Inflammatory macrophage treated with lipopolysaccharide for 4 hours (primary cell): Measurements from ENCODE around the gene RNASET2.
"Not testable (repeated sequence)": the region's sequence is repeated elsewhere in the genome, so short reads cannot be mapped to it uniquely, and the experiment has no call there.

Experiments used
- DNase-seq: peaks from one replicate; pipeline ENCODE4 v3.0.0-alpha.2; 2020

Gene RNASET2

GRCh38 chr6:166969390-166970002 is 13.1 kb upstream of the RNASET2 start:
- DNase-seq, result no peak

- no peak for DNase-seq
These were observed 9.9 kb upstream of the RNASET2 start for GRCh38 chr6:166966268-166966667.

GRCh38 chr6:166960609-166960978 is 4.2 kb upstream of the RNASET2 start:
- no peak for DNase-seq

- peak; percentile 47 for DNase-seq
These were observed 3.7 kb upstream of the RNASET2 start for GRCh38 chr6:166959911-166960608.

- peak; percentile 86 for DNase-seq
These were observed 2.8 kb upstream of the RNASET2 start for GRCh38 chr6:166958926-166959861.

GRCh38 chr6:166957805-166958076 is 1.4 kb upstream of the RNASET2 start:
- no peak for DNase-seq

GRCh38 chr6:166957087-166957804 is 896 bp upstream of the RNASET2 start:
- peak; percentile 85 for DNase-seq

- DNase-seq, result no peak
These were observed 396 bp downstream of the RNASET2 start for GRCh38 chr6:166955865-166956443.

GRCh38 chr6:166955121-166955864 is 1.1 kb downstream of the RNASET2 start:
- peak; percentile 85 for DNase-seq

- DNase-seq, result no peak
These were observed 2.1 kb downstream of the RNASET2 start for GRCh38 chr6:166954118-166954713.

- no peak for DNase-seq
These were observed 3.5 kb downstream of the RNASET2 start for GRCh38 chr6:166952567-166953486.

- DNase-seq, result peak; percentile 62
These were observed 4.2 kb downstream of the RNASET2 start for GRCh38 chr6:166952121-166952520.

GRCh38 chr6:166951670-166952060 is 4.7 kb downstream of the RNASET2 start:
- DNase-seq, result no peak

- peak; percentile 65 for DNase-seq
These were observed 5.3 kb downstream of the RNASET2 start for GRCh38 chr6:166950892-166951669.

- DNase-seq, result peak; percentile 81
These were observed 5.9 kb downstream of the RNASET2 start for GRCh38 chr6:166950443-166950821.

GRCh38 chr6:166949528-166950442 is 6.6 kb downstream of the RNASET2 start:
- DNase-seq, result peak; percentile 70

GRCh38 chr6:166948724-166949123 is 7.6 kb downstream of the RNASET2 start:
- not testable (repeated sequence) for DNase-seq

- no peak for DNase-seq
These were observed 9.1 kb downstream of the RNASET2 start for GRCh38 chr6:166947251-166947650.

GRCh38 chr6:166946125-166946524 is 10.2 kb downstream of the RNASET2 start:
- DNase-seq, result no peak
